Neutrophil (primary cell): Measurements from ENCODE around the gene CACTIN.

Experiments used
- H3K27ac ChIP-seq: fragments of 200-600 bp; sonication (generic); 2 replicates; pipeline ENCODE4 v1.5.1; 2016; ENCODE audit warnings: mild to moderate bottlenecking, moderate library complexity
- H3K27me3 ChIP-seq: fragments of 200-600 bp; sonication (generic); 2 replicates; pipeline ENCODE4 v1.6.0; 2016; ENCODE audit warnings: mild to moderate bottlenecking
- H3K36me3 ChIP-seq: fragments of 200-600 bp; sonication (generic); 2 replicates; pipeline ENCODE4 v1.5.1; 2017
- H3K4me1 ChIP-seq, 2 experiments: fragments of 200-600 bp in 1 of 2; sonication (generic) in 1 of 2; 1 replicate in 1 of 2; 2 replicates in 1 of 2; pipeline versions ENCODE4 v1.5.1 to v1.6.1; 2013 to 2016; ENCODE audit warnings: low read depth in 1 of 2, low read length in 1 of 2, mild to moderate bottlenecking in 1 of 2, moderate library complexity in 1 of 2; ENCODE audit not compliant: control insufficient read depth in 1 of 2, insufficient read depth in 1 of 2
- H3K4me3 ChIP-seq, 2 experiments: fragments of 200-600 bp in 1 of 2; sonication (generic) in 1 of 2; 1 replicate in 1 of 2; 2 replicates in 1 of 2; pipeline ENCODE4 v1.5.1; 2013 to 2016; ENCODE audit warnings: low read depth in 1 of 2, low read length in 1 of 2, mild to moderate bottlenecking in 1 of 2, moderate library complexity in 1 of 2
- H3K9me3 ChIP-seq: fragments of 200-600 bp; sonication (generic); 2 replicates; pipeline ENCODE4 v1.5.1; 2016
- TF ChIP-seq, protein P1 (sequence below): fragments of 200-600 bp; sonication (generic); IDR thresholded peaks from 2 replicates; pipeline ENCODE4 v1.5.1; 2016; ENCODE audit warnings: antibody characterized with exemption

CACTIN gene

DNA sequence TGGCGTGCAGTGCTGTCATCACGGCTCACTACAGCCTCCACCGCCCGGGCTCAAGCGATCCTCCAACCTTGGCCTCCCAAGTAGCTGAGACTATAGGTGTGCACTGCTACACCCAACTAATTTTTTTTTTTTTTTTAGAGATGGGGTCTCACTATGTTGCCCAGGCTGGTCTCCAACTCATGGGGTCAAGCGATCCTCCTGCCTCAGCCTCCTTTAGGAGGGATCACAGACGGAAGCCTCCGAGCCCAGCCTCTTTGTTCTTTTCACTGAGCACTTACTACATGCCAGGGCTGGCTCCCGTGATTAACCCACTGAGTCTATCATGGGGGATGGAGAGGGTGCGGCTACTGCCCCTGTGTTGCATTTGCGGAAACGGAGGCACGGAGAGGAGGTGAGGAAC is 12.9 kb upstream of the CACTIN start:
- Histone ChIP-seq H3K36me3 (peaks cover 80% of the 10 kb centered on the region), H3K27me3 (no peaks in the 10 kb centered on the region), H3K4me1 (no peaks in the 10 kb centered on the region), H3K27ac (no peak overlapping the region), H3K4me3 (no peak overlapping the region), H3K9me3 (no peaks in the 10 kb centered on the region)
- TF ChIP-seq, protein P1, sequence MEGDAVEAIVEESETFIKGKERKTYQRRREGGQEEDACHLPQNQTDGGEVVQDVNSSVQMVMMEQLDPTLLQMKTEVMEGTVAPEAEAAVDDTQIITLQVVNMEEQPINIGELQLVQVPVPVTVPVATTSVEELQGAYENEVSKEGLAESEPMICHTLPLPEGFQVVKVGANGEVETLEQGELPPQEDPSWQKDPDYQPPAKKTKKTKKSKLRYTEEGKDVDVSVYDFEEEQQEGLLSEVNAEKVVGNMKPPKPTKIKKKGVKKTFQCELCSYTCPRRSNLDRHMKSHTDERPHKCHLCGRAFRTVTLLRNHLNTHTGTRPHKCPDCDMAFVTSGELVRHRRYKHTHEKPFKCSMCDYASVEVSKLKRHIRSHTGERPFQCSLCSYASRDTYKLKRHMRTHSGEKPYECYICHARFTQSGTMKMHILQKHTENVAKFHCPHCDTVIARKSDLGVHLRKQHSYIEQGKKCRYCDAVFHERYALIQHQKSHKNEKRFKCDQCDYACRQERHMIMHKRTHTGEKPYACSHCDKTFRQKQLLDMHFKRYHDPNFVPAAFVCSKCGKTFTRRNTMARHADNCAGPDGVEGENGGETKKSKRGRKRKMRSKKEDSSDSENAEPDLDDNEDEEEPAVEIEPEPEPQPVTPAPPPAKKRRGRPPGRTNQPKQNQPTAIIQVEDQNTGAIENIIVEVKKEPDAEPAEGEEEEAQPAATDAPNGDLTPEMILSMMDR: no peak

DNA sequence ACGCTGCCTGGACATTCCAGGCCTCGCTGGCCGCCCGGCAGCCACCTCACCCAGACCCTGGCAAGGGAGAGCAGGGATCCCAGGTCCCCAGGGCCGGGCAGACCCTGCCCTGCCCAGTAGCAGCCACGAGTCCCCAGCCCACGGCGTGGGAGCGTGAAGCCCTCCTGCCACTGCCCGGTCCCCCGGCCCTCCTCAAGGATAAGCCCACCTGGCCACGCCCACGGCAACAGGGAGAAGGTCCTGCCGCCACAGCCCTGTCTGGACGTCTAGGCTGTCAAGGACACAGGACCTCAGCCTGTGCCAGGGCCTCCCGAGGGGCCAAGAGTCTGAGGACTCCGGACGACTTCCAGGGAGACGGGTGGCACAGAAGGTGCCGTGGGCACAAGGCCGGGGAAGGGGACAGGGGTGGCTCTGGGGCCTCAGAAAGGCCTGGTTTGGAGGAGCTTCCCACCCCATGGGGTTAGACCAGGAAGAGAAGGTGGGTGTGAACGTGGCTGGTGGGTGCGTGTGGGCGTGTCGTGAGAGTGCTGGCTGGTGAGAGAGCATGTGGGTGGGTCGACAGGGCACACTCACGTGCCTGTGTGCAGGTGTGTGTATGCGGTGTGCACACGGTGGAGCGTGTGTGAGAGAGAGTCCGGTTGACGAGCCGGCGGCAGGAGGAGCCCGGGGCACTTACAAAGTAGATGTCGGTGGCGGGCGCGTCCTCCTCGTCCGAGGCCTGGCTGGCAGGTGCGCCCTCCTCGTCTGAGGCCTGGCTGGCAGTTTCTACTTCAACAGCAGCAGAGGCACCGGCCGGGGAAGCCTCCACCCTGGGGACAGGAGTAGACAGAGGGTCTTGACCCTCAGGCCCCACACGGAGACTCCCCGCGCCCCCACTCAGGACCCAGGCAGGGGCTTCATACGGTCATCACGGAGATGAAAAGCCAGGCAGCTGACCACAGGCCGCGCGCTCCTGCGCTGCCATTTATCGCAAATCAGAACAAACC is 11.9 kb upstream of the CACTIN start:
- no peak overlapping the region for H3K4me3 ChIP-seq
- TF ChIP-seq, protein P1: no peak
- no peaks in the 10 kb centered on the region for H3K27me3 ChIP-seq
- peaks cover 73% of the 10 kb centered on the region for H3K36me3 ChIP-seq
- no peaks in the 10 kb centered on the region for H3K9me3 ChIP-seq
- H3K27ac ChIP-seq: no peak overlapping the region
- no peaks in the 10 kb centered on the region for H3K4me1 ChIP-seq

DNA sequence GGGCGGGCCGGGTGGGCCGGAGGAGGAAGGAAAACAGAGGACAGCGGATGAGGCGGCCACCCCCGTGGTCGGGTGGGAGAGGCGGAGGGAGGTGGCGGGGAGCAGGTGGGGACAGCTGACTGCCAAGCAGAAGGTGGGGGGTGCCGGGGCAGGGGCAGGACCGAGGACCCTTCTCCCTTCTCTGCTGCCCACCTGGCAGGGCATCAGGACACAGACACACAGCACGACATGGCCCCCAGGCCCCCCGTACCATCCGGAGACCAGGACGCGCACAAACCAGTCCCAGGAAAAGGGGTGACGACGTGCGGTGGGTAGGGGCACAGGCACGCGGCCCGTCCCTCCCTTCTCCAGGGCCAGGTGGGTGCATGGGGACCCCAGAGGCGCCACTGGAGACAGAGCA is 11.0 kb upstream of the CACTIN start:
- Histone ChIP-seq H3K4me1 (no peaks in the 10 kb centered on the region), H3K9me3 (no peaks in the 10 kb centered on the region), H3K4me3 (no peak overlapping the region), H3K27ac (no peak overlapping the region), H3K27me3 (no peaks in the 10 kb centered on the region), H3K36me3 (peaks cover 73% of the 10 kb centered on the region)
- TF ChIP-seq, protein P1: no peak

DNA sequence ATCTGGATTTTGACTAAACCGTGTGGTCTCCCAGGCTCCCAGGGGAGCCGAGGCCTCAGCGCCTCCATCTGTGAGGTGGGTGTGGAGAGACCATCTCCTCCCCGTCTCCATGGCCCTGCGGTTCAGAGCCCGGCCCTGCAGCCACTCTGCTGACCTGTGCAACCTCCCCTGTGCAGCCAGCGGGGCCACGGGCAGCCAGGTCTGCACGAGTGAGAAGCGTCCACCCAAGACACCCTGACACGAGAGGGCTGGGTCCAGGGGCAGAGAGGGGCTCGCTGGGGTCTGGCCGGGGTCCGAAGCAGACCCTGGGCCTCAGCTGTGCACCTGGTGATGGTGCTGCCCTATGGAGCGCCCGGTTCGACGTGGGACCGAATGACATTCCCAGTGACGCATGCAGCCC is 10.4 kb upstream of the CACTIN start:
- no peaks in the 10 kb centered on the region for H3K4me1 ChIP-seq
- H3K27me3 ChIP-seq: no peaks in the 10 kb centered on the region
- H3K9me3 ChIP-seq: no peaks in the 10 kb centered on the region
- no peak overlapping the region for H3K27ac ChIP-seq
- TF ChIP-seq, protein P1: no peak
- peaks cover 73% of the 10 kb centered on the region for H3K36me3 ChIP-seq
- H3K4me3 ChIP-seq: no peak overlapping the region

DNA sequence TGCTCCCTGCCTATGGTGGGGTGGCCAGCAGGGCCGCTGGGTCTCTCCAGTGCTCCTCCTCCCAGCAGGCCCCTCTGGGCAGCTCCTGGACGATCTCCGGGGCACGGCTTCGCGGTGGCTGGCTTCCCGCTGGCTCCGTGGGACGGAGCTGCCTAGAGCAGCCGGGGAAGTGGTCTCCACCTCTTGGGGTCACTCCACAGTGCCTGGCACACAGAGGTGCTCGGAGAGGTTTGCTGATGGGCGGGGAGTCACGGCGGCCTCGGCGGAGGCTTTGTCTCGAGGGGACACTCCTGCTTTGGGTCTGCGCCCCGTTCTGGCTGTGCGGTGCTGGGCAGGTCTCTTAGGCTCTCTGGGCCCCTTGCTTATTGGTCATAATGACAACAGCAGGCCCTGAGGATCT is 9.9 kb upstream of the CACTIN start:
- H3K27ac ChIP-seq: no peak overlapping the region
- H3K9me3 ChIP-seq: no peaks in the 10 kb centered on the region
- H3K27me3 ChIP-seq: no peaks in the 10 kb centered on the region
- peaks cover 73% of the 10 kb centered on the region for H3K36me3 ChIP-seq
- H3K4me3 ChIP-seq: no peak overlapping the region
- no peaks in the 10 kb centered on the region for H3K4me1 ChIP-seq
- TF ChIP-seq, protein P1: no peak
